GM18873 (cell line): Measurements from ENCODE around the gene XYLT2.
A peak's percentile ranks its signal among the peaks of the same experiment; 100 is the strongest.

Experiments
- ATAC-seq: cut with Tn5 transposase; IDR thresholded peaks from one replicate; pipeline ENCODE4 v1.9.1; 2021; ENCODE audit warnings: mild to moderate bottlenecking, moderate library complexity, moderate number of reproducible peaks; ENCODE audit not compliant: unreplicated experiment, low FRiP score

Gene XYLT2

DNA sequence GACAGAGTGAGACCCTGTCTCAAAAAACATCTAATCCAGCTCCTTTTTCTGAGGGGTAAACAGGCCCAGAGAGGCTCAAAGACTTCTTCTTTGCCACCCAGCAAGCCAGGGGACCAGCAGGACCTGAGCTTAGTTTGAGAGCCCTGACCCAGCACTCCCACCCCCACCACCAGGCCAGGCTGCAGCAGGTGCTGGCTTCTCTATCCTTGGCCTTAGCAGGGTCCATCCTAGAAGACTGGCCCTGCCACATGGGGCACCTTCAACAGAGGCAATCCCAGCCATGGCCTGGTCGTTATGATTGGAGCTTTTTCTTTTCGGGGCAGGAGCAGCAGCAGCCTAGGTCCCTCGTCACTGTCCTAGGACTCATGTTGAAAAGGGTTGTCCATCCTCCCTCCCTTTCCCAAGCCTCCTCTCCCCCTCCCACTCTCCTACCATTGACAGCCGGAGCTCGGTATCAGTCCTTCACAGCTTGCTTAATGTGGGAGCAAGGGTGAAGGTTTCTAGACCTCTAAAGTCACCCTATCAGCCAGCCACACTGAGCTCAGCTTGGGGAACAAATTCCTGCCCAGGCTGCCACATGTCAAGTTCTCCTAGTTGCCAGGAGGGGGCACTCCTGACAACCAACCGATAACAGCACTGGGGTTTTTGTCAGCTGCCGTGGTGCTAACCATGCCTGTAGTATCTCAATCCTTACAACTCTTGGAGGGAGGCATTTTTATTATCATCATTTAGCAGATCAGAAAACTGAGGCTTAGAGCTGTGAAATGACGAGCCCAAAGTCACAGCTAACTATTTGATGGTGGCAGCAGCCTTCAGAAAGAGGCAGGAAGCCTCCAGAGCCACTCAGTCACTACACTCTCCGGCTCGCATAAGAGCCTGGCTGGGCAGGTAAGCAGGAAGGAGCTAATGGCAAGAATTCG lies 15.9 kb downstream of the XYLT2 start:
- peak; percentile 48 for ATAC-seq

DNA sequence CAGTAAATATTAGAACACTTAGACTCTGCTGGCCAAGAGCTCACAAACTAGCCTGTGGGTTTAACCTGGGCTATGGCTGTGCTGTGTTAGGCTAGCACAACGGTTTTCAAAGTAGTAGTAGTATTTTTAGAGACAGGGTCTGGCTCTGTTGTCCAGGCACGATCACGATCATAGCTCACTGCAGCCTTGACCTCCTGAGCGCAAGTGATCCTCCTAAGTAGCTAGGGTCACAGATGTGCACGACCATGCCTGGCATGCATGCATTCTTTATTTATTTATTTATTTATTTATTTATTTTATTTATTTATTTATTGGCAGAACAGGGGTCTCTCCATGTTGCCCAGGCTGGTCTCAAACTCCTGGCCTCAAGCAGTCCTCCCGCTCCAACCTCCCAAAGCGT lies 16.7 kb downstream of the XYLT2 start:
- no peak for ATAC-seq

DNA sequence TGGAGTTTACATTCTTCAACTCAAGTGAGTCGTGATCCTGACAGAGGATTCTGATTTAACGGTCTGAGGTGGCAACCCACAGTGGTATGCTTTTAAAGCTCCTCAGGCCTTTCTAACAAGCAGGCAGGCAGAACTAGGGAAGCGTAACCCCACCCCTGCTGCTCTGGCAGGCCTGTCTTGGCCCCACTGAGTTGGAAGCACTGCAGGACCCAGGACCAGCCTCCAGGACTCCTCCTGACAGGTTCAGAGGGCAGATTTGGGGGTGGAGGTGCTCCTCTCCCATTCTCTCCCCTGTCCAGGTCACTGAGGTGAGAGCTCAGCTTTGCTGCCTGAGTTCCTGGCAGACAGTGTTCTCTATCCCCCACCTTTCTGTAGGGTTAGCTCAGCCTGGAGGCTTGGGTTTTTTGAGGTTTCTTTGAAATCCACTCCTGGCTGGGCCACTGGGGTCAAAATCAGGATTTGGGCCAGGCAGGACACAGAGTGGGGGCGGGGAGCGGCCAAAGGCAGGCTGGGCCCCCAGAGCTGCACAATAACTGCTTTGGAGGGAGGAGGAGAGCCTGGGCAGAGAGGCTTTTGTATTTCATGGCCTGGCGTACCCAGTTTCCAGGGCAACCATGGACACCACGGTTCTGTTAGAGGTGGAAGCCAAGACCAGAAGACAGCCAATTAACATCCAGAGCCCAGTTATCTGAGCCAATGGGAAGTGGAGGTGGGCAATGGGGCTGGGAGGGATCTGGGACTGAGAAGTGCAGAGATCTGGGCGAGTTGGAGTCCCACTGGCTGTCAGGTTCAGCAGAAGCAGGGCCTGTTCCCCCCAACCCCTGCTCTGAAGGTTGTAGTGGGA lies 17.5 kb downstream of the XYLT2 start:
- ATAC-seq = no peak

DNA sequence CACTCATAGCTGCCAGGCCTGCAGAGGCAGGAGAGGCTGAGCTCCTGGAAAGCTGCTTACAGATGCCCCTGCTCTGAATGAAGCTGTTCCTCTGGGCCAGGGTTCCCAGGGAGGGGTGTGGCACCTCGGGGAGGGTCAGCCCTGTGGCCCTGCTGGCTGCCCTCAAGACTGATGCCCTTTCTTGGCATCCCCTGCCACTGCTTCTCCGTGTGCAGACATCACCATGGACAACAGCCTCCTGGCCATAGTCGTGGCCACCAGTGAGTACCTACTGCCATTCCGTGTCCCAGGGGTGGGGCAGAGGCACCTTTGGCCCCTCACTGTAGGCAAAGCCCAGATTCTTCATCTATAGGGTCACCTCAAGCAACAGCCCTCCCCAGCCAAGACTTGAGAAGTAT lies 18.1 kb downstream of the XYLT2 start:
- no peak for ATAC-seq

DNA sequence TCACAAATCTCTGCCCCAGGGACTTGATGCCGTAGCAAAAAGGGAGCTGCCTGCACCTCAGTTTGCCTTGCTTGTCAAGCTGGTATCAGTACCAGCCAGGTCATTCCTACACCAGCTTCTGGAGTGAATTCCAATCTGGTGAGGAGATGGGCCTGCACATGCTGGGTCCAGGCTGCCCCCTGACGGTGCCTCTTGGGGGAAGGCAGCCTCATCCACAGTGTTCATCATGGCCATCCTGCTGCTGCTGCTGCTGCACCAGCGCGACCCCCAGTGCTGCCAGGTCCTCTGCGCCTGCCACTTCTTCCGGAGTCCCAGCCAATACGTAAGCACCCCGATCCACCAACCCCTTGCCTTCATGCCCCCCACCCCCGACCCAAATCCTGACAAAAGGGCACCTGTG lies 18.8 kb downstream of the XYLT2 start:
- no peak for ATAC-seq

DNA sequence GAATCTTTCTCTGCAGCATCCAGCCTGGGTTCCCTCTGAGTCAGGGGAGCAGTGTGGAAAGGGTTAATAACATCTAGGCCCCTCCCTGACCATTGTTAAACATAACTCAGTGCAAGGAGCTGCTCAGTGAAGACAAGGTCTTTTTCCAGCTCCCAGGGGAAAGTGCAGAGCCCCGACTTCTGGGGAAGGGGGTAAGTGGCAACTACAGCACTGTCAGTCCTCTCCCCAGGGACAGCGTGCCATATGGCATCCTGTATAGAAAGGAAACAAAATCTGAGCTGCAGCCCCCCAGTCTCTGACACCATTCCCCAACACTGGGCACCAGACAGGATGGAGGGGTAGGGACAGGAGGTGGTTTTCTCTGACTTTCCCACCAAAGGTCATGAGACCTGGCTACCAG lies 19.2 kb downstream of the XYLT2 start:
- no peak for ATAC-seq

DNA sequence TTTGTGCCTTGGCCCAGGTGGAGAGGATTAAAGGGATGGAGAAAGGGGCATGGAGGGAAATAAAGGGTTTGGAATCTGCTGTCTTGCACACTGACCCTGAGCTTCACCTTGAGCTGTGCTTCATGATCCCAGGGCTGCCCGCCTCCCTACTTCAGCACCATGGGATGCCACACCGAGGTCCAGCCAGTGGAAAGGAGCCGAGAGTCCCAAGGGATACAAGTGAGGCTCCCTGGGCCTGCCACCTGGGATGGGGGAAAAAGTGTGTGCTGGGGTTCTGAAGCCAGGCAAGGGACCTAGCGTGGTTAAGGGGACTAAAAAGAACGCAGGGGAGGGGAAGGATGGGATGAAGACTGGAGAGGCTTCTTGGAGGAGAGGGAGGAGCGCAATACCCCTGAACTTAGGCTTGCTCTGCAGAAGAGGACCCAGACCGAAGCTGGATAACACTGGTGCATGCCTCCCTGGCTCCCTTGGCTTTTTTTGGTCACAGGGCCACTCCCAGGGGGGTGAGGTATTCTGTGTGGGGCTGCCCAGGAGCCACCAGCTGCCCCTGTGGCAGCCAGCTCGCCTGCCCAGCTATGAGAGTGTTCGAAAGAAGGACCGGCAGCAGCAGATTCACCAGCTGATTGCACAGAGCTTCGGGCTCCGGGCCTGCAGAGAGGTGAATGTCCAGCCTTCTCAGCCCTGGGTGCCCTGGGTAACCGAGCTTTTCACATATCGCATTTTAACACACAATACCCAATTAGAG lies 19.9 kb downstream of the XYLT2 start:
- no peak for ATAC-seq

DNA sequence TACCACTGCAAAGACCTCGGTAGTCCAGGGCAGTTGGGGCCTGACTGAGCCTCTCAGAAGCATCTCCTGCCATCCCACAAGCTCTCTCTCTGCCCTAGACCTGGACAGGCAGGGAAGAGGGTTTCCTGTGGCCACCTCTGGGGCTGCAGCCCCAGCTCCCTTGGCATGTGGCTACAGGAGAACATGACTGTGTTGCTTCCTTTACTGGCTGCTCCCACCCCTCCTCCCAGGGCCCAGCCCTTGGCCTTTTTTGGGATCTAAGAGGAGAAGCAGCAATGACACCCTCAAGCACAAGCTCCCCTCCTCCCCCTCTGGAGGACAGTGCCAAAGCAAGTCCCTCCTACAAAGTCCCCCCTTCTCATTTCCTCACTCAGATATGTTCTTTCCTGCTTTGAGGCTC lies 21.5 kb downstream of the XYLT2 start:
- no peak for ATAC-seq

DNA sequence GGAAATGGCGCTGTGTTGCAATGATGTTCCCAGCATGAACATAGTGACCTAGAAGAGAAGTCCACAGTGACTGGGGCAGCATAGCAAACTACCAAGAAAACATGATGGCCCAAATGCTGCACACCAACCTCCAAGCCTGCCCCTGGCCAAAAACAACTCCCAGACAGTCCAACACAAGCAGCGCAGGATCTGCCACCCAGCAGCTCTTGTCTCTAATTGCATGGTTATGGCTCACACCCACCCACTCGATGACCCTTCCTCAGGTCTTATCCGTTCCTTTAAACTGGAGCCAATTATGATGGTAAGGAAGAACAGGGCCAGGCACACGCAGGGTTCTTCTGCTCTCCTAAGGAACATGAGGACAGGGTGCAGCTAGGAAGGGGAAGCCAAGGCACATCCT lies 24.1 kb downstream of the XYLT2 start:
- ATAC-seq = no peak

DNA sequence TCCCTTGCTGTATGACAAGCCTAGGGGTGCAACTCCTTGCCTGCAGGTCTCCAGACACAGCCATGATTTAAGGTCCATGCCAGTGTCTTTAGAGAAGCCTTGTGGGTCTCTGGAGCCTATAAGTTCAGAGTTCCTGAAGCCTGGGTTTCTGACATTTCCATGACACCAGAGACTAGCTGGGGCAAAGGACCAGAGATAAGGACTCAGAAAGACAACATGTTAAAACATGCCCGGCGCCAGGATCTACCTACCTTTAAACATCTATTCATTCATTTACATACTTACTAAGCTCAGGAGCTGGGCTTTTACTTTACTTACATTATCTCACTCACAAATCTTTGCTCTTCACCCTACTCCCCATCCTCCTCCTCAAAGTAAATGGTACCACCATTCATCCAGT lies 25.6 kb downstream of the XYLT2 start:
- no peak for ATAC-seq

DNA sequence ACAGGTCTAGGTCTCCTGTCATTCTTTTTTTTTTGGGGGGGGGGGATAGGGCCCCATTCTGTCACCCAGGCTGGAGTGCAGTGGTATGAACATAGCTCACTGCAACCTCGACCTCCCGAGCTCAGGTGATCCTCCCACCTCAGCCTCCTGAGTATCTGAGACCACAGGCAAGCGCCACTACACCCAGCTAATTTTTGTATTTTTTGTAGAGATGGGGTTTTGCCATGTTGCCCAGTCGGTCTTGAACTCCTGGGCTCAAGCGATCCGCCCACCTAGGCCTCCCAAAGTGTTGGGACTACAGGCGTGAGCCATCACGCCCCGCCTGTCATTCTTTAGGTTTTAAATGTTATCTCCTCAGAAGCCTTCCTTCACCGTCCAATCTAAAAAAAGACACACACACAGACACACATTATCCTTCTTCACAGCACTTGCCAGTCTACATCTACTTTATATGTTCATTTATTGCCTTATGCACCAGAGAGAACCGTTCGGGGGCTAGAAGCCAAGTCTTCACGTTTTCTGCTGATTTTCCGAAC lies 26.4 kb downstream of the XYLT2 start:
- ATAC-seq = no peak

DNA sequence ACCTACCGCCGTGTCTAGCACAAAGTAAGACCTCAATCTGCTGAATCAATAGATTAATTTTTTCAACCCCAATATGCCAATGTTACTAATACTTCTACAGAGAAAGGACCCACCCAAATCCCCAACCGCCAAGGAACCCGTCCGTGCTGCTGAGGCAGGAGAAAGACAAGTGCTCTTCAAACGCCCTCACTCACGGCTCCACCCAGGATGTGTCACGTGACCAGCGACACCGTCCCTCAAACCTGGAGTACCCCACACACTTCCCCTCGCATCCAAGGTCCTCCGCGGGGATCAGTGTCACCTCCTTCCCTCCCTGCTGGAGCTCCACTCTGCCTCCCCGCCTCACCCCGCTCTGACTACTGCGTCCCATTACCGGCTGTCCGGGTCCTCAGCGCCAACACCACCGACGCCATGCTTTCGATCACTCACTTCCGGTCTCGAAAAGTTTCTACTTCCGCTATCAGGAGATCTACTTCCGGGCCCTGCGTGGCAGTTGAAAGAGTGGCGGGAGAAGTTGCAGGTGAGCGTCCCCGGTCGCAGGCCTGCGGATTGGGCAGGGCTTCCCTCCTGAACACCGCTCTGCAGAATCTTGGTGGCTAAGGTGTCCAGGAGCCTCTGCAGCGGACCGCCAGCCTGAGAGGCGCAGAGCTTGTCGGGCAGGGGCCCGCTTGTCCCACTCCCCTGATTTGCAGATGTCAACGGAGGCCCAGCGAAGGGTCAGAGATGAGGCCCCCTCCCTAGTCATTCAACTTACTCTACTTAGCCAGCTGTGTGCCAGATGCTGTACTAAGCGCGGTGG lies 27.0 kb downstream of the XYLT2 start, which contains the start of the genes EME1 and MRPL27:
EME1 (plus strand) TSS at position 472 of the 799 bp plus-strand sequence. CDS start 1,980 bp downstream, outside the sequence.
MRPL27 (minus strand) TSS at position 427 of the 799 bp plus-strand sequence; CDS start at position 413, 14 bp downstream.
- peak; percentile 70 for ATAC-seq

DNA sequence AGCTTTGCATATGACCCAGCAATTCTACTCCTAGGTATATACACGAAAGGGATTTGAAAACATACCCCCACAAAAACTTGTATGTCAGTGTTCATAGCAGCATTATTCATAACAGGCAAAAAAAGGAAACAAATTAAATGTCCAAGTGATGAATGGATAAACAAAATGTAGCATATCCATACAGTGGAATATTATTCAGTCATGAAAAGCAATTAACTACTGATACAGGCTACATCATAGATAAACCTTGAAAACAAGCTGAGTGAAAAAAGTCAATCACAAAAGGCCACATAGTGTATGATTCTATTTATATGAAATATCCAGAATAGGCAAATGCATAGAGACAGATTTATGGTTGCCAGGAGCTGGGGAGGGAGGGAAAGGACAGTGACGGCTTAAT lies 27.8 kb downstream of the XYLT2 start:
- ATAC-seq = no peak

DNA sequence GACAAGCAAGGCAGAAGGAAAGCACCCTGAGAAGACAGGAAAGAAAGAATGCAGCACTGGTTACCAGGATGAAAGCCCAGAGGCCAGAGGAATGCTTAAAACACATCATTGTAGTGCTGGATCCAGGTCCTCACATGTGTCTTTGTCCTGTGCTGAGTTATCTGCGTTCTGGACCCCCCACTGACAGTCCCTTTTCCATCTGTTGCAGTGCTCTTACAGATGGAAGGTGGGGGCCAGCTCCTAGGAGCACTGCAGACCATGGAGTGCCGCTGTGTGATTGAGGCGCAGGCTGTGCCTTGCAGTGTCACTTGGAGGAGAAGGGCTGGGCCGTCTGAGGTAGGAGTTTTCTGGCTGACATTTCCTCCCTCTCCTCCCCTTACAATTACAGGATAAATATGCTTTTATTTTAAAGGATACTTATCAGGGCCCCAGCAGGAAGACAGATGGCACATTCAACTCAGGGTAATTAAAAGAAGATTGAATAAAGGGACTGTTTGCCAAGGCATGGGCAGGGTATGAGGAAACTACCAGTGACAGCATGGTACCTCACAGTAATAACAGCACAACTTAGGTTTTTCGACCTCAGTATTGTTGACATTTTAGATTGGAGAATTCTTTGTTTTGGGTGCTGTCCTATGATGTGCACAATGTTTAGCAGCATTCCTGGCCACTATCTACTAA lies 30.1 kb downstream of the XYLT2 start:
- ATAC-seq = no peak

DNA sequence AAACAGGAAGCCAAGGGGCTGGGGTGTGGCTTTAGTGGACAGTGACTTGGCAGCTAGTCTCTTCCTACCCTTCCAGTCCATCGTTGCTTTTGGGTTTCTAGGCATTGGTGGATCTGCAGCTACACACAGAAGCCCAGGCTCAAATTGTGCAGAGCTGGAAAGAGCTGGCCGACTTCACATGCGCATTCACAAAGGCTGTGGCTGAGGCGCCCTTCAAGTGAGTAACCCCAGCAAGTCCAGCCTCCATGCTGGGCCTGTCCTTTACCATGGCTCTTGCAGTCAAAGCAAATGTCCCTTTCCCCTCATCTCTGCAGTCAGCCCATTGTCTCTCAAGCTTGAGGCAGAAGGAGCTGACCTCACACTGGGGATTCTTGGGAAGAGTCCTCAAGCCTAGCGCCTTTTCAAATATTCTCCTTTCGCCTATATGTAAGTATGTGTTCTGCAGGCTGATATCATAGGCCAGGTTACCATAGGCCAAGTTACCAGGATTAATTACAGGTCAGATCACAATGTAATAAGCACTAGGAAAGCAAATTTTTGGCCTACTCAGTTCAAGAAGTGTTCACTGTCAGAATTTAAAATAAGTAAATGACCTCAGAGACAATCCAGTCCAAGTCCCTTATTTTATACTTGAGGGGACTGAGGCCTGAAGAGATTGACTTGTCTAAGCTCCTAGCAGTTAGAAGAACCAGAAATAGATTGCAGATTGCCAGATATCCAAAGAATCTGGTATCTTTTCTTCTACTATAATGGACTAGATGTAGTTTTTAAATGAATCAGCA lies 33.6 kb downstream of the XYLT2 start:
- ATAC-seq = no peak

DNA sequence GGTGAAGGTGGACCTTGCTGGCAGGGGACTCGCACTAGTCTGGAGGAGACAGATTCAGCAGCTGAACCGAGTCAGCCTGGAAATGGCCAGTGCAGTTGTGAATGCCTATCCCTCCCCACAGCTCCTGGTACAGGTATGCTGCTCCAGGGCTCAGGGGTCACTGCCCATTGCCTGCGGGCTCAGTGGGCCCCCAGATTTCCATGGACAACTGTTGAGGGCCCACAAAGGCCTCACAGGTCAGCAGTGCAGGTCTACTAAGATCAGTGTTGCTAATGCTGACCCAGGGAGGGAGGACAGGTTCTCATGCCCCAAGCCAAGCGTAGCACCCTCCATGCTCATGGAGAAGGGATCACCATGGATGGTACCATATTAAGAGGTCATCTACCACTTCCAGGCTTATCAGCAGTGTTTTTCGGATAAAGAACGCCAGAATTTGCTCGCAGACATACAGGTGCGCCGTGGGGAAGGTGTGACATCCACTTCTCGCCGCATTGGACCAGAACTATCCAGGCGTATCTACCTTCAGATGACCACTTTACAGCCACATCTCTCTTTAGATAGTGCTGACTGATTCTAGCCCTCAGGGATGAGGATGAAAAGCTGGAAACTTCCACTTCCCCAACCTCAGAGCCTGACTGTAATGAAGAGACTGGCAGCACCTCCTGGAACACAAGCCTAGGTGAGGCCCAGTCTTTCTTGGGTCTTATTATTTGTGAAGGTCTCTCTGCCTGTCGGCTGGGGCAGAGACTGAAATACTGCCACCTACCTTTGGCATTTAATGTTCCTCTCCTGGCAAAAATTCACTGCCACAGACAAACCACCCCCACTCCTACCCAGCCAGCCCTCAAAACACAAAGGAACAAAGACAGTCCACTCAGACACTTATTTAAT lies 34.7 kb downstream of the XYLT2 start:
- ATAC-seq = no peak

DNA sequence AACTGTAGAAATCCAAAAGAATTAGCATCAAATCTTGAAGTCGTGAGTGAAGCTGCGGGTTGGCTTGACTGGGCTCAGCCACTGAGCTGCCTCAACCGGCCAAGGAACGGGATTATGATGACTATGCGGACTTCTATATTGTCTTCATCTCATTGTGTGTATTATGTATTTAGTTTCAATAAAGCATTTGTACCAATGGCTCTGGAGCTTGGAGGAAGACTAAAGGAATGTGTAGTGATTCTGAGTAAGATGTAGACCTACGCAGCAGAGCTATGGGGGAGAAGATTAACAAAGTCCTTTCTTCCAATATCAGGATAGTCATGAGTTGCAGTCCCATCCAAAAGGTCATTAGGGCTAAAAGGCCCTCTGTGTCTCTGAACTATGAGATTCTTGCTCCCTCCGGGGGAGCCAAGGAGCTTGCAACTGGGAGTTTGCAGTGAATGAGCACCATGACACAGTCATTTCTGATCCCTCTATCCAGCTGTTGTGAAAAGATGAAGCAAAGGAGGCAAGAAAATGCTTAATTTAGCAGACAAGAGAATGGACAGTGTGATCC lies 35.4 kb downstream of the XYLT2 start:
- ATAC-seq = no peak
